ENCODE results near the gene CACNA1A.
"Not testable (repeated sequence)": the region's sequence is repeated elsewhere in the genome, so short reads cannot be mapped to it uniquely, and the experiment has no call there.

The CACNA1A gene

GRCh38 chr19:13430790-13431582, 75.3 kb downstream of the CACNA1A start:
- no peaks in the 10 kb centered on the region for H3K27me3 Mint-ChIP-seq (ENCODE audit: low read depth)
- peak; percentile 13 to 35 (median 22) for TF ChIP-seq CTCF (IDR thresholded peaks at IDR 0.05; ENCODE audit: unreplicated experiment in 3 of 3)
- H3K9me3 Mint-ChIP-seq, result no peaks in the 10 kb centered on the region
- no peaks in the 10 kb centered on the region for H3K4me1 Mint-ChIP-seq
- H3K4me3 Mint-ChIP-seq, result no peak overlapping the region
- no peaks in the 10 kb centered on the region for H3K36me3 Mint-ChIP-seq (ENCODE audit: low read depth)
- no peak overlapping the region for H3K27ac Mint-ChIP-seq

DNA sequence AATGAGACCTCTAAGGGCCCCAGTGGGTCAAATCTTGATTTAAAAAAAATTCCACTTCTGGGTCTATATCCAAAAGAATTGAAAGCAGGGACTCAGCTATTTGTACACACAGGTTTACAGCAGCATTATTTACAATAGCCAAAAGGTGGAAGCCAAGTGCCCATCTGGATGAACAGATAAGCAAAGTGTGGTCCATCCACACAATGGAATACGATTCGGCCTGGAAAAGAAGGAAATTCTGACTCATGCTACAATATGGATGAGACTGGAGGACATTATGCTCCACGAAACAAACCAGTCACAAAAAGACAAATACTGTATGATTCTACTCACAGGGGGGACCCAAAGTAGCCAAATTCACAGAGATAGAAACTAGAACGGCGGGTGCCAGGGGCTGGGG, 76.7 kb downstream of the CACNA1A start:
- no peak overlapping the region for H3K27ac Mint-ChIP-seq
- TF ChIP-seq CTCF (IDR thresholded peaks at IDR 0.05; ENCODE audit: unreplicated experiment in 3 of 3), result no peak
- H3K4me3 Mint-ChIP-seq, result no peak overlapping the region
- no peaks in the 10 kb centered on the region for H3K36me3 Mint-ChIP-seq (ENCODE audit: low read depth)
- H3K27me3 Mint-ChIP-seq (ENCODE audit: low read depth), result no peaks in the 10 kb centered on the region
- no peaks in the 10 kb centered on the region for H3K4me1 Mint-ChIP-seq
- H3K9me3 Mint-ChIP-seq, result peaks cover 6% of the 10 kb centered on the region

DNA sequence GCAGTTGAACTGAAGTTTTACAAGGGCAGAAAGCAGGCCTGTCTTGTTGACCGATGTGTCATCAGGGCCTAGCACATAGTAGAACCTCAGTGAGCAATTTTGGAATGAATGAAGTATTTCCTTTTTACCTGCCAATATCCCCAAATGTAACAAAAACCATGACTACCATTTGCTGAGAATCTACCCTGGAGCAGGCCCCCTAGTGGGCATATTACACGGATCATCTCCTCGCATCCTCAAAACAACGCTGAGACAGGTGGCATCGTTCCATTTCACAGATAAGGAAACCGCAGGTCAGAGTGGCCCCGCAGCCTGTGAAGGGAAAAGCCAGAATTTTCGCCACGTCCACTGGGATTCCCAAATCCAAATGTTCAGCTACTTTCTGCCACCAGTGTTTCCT, 77.9 kb downstream of the CACNA1A start:
- peak in 2 of 3 experiments; percentile 17 to 35 for TF ChIP-seq CTCF (IDR thresholded peaks at IDR 0.05; ENCODE audit: unreplicated experiment in 3 of 3)
- Mint-ChIP-seq H3K27ac (no peak overlapping the region), H3K27me3 (ENCODE audit: low read depth) (no peaks in the 10 kb centered on the region), H3K9me3 (peaks cover 10% of the 10 kb centered on the region), H3K4me3 (no peak overlapping the region), H3K36me3 (ENCODE audit: low read depth) (no peaks in the 10 kb centered on the region), H3K4me1 (no peaks in the 10 kb centered on the region)

DNA sequence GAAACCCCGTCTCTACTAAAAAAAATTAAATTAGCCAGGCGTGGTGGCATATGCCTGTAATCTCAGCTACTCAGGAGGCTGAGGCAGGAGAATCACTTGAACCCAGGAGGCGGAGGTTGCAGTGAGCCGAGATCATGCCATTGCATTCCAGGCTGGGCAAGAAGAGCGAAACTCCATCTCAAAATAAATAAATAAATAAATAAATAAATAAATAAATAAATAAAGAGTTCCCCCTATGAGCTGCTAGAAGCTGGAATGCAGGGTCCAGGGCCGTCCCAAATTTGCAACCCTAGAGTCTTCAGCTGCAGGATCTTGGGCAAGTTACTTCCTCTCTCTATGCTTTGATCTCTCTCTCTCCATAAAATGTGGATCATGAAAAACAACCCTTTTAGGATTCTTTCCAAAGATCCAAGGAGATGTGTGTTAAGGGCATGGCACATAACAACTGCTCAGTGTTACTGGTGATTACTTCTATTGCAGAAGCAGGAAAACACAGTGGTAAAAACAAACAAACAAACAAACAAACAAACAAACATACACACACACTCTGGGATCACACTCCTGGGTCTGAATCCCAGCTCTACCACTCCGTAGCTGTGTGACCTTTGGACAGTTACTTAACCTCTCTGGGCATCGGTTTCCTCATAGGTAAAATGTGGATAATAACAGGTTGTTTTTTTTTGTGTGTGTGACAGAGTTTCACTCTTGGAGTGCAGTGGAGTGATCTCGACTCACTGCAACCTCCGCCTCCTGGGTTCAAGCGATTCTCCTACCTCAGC, 78.8 kb downstream of the CACNA1A start:
- Mint-ChIP-seq H3K9me3 (peaks cover 10% of the 10 kb centered on the region), H3K36me3 (ENCODE audit: low read depth) (no peaks in the 10 kb centered on the region), H3K27ac (no peak overlapping the region), H3K27me3 (ENCODE audit: low read depth) (no peaks in the 10 kb centered on the region), H3K4me1 (no peaks in the 10 kb centered on the region), H3K4me3 (no peak overlapping the region)
- TF ChIP-seq CTCF (IDR thresholded peaks at IDR 0.05; ENCODE audit: unreplicated experiment in 3 of 3), result no peak

DNA sequence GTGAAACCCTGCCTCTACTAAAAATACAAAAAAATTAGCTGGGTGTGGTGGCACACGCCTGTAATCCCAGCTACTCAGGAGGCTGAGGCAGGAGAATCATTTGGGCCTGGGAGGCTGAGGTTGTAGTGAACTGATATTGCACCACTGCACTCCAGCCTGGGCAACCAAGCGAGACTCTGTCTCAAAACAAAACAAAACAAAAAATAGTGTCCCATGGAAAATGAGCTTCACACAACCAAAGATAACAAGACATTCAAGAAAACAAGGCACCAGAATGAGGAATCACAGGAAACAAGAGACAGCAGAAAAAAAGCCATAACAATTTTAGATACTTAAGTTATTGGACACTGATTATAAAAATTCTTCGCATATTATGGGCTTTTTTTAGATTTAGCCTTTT, 80.4 kb downstream of the CACNA1A start:
- H3K9me3 Mint-ChIP-seq; H3K27me3 Mint-ChIP-seq (ENCODE audit: low read depth); H3K4me3 Mint-ChIP-seq; H3K27ac Mint-ChIP-seq; H3K4me1 Mint-ChIP-seq; H3K36me3 Mint-ChIP-seq (ENCODE audit: low read depth): not testable (repeated sequence)

DNA sequence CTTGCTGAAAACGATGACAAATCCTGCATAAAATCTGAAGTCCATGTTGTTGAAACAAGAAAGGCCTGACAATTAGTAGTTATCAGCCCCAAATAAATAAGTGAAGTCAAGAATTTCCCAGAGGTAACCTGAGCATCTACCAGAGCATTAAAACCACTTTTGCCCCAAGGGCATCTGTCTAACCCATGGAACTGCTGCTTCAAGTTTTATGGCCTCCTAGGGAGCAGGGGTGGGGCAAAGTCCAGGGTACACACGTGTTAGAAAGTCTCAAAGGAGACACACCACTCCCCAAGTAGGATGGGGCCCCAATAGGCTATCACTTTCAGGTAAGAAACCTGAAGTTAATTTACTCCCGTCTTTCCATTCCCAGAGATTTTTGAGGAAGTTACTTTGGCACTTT, 81.1 kb downstream of the CACNA1A start:
- H3K36me3 Mint-ChIP-seq (ENCODE audit: low read depth), result no peaks in the 10 kb centered on the region
- no peak overlapping the region for H3K27ac Mint-ChIP-seq
- H3K9me3 Mint-ChIP-seq, result peaks cover 12% of the 10 kb centered on the region
- no peak for TF ChIP-seq CTCF (IDR thresholded peaks at IDR 0.05; ENCODE audit: unreplicated experiment in 3 of 3)
- no peak overlapping the region for H3K4me3 Mint-ChIP-seq
- no peaks in the 10 kb centered on the region for H3K4me1 Mint-ChIP-seq
- H3K27me3 Mint-ChIP-seq (ENCODE audit: low read depth), result no peaks in the 10 kb centered on the region
